ENCODE results near the gene NTM. TPM values are rescaled to one million over a fixed set of nuclear protein-coding genes. Genes with fewer than 3 reads are reported as not detected.

The NTM gene
- polyA plus RNA-seq, 2 donors: 0.24 to 1.1 TPM

DNA sequence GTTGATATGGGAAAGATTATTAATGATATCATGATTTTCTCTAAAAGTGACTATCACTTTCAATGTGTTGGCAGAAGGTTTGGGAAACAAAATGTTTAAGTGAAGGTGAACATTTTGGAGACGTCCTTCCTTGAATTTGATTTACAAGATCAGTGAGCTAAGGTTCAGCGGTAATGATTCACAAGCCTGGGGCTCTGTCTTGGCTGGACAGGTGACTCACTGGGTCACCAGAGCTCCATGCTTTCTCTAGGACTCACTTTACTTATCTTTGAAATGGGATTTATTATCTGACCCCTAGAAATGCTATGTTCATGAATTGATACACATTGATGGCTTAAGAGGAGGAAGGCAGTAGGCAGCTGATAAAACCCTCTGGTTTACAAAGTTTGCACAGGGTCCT is 437.5 kb downstream of the NTM start:
- Histone ChIP-seq H3K4me3 (ENCODE audit: low read depth in 1 of 2, low read length in 2 of 2) (no peak overlapping the region), H3K36me3 (ENCODE audit: control insufficient read depth in 2 of 2, insufficient read depth in 2 of 2, low read length in 1 of 2) (no peaks in the 10 kb centered on the region), H3K4me1 (ENCODE audit: control insufficient read depth in 2 of 2, insufficient read depth in 2 of 2, low read length in 1 of 2) (no peaks in the 10 kb centered on the region), H3K9me3 (ENCODE audit: control insufficient read depth in 2 of 2, insufficient read depth in 1 of 2, low read depth in 1 of 2, low read length in 1 of 2) (peaks cover 0 to 2% of the 10 kb centered on the region in 2 donors), H3K27ac (ENCODE audit: low read depth in 2 of 2, low read length in 1 of 2) (no peak overlapping the region), H3K27me3 (ENCODE audit: control insufficient read depth in 1 of 2, insufficient read depth in 2 of 2, low read length in 2 of 2) (no peaks in the 10 kb centered on the region)
- WGBS, 2 donors: 71 to 83% methylated on average over 2 of the region's 2 CpGs

DNA sequence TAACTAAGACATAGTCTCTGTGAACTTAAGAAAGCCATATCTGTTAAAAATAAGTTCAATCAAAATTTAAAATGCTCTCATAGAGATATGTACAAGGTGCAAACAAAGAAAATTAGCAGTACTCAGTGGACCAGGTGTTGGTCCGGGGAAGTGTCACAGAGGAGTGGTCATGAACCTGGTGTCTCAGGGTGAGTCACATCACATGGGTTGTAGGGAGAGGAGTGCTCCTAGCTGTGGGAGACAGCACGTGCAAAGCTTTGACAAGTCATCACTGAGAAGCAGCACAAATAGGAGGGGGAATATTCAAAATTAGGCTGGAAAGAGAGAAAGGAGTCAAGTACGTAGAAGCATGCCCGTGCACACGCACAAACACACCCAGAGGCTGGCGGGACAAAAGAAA is 438.1 kb downstream of the NTM start:
- Histone ChIP-seq H3K27me3 (ENCODE audit: control insufficient read depth in 1 of 2, insufficient read depth in 2 of 2, low read length in 2 of 2) (no peaks in the 10 kb centered on the region), H3K27ac (ENCODE audit: low read depth in 2 of 2, low read length in 1 of 2) (no peak overlapping the region), H3K36me3 (ENCODE audit: control insufficient read depth in 2 of 2, insufficient read depth in 2 of 2, low read length in 1 of 2) (no peaks in the 10 kb centered on the region), H3K4me1 (ENCODE audit: control insufficient read depth in 2 of 2, insufficient read depth in 2 of 2, low read length in 1 of 2) (no peaks in the 10 kb centered on the region), H3K9me3 (ENCODE audit: control insufficient read depth in 2 of 2, insufficient read depth in 1 of 2, low read depth in 1 of 2, low read length in 1 of 2) (peaks cover 0 to 2% of the 10 kb centered on the region in 2 donors), H3K4me3 (ENCODE audit: low read depth in 1 of 2, low read length in 2 of 2) (no peak overlapping the region)
- 75% methylated on average over 6 of the region's 6 CpGs for WGBS, 2 donors

DNA sequence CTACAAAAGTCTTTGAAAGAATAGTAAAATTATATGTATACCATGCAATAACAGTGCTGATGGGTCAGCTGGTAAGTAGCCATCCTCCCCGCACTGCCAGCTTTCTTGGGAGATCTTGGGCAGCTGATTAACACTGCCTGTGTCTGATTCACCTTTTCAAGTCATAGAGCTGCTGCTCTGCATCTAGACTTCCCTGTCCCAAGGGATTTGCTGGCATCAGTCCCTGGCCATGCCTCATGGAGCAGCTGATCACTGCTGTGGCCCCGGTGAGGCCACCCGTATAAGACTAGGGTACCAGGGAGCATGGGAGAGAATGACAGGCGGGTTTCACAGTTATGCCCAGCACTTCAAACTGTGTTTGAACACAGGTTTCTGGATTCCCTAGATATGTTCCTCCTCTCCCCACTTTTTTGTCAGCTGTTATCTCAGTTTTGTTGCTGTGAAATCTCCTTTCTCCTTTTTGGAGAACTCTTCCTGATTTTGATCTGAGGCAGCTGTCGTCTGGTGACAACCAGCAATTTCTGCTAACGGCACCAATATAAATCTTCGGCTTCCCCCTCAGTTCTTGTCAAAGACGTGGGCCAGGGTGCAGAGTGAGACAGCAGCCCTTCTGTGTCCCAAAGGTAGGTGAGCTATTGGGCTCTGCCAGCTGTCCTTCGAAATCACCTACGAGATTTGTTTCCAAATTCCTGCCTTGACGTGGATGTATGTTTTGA is 438.9 kb downstream of the NTM start:
- no peaks in the 10 kb centered on the region for H3K36me3 ChIP-seq (ENCODE audit: control insufficient read depth in 2 of 2, insufficient read depth in 2 of 2, low read length in 1 of 2)
- no peak overlapping the region for H3K4me3 ChIP-seq (ENCODE audit: low read depth in 1 of 2, low read length in 2 of 2)
- no peak overlapping the region for H3K27ac ChIP-seq (ENCODE audit: low read depth in 2 of 2, low read length in 1 of 2)
- H3K9me3 ChIP-seq (ENCODE audit: control insufficient read depth in 2 of 2, insufficient read depth in 1 of 2, low read depth in 1 of 2, low read length in 1 of 2): peaks cover 0 to 2% of the 10 kb centered on the region in 2 donors
- no peaks in the 10 kb centered on the region for H3K27me3 ChIP-seq (ENCODE audit: control insufficient read depth in 1 of 2, insufficient read depth in 2 of 2, low read length in 2 of 2)
- H3K4me1 ChIP-seq (ENCODE audit: control insufficient read depth in 2 of 2, insufficient read depth in 2 of 2, low read length in 1 of 2): no peaks in the 10 kb centered on the region
- WGBS, 2 donors: 58 to 61% methylated on average over 11 of the region's 11 CpGs

DNA sequence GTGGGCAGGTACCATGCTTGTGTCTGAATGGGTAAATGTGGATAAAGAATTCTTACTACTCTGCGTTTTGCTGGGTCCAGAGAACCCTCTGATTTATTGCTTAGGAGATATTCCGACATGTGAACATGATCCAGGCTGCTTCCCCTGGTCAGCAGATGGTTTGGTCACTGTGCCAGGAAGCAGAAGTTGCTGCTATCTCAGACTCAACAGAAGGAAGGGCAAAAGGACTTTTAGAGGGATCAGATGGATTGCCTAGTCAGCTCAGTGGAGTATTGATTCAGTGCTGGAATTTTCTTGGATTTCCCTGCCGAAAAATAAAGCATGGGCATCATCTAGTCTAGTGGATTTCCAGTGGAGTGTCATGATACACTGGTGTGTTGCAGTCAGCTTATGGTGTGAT is 440.1 kb downstream of the NTM start:
- Histone ChIP-seq H3K27me3 (ENCODE audit: control insufficient read depth in 1 of 2, insufficient read depth in 2 of 2, low read length in 2 of 2) (no peaks in the 10 kb centered on the region), H3K9me3 (ENCODE audit: control insufficient read depth in 2 of 2, insufficient read depth in 1 of 2, low read depth in 1 of 2, low read length in 1 of 2) (peaks cover 0 to 5% of the 10 kb centered on the region in 2 donors), H3K4me3 (ENCODE audit: low read depth in 1 of 2, low read length in 2 of 2) (no peak overlapping the region), H3K27ac (ENCODE audit: low read depth in 2 of 2, low read length in 1 of 2) (no peak overlapping the region), H3K4me1 (ENCODE audit: control insufficient read depth in 2 of 2, insufficient read depth in 2 of 2, low read length in 1 of 2) (no peaks in the 10 kb centered on the region), H3K36me3 (ENCODE audit: control insufficient read depth in 2 of 2, insufficient read depth in 2 of 2, low read length in 1 of 2) (no peaks in the 10 kb centered on the region)
- WGBS, 2 donors: 42 to 46% methylated on average over 3 of the region's 3 CpGs

DNA sequence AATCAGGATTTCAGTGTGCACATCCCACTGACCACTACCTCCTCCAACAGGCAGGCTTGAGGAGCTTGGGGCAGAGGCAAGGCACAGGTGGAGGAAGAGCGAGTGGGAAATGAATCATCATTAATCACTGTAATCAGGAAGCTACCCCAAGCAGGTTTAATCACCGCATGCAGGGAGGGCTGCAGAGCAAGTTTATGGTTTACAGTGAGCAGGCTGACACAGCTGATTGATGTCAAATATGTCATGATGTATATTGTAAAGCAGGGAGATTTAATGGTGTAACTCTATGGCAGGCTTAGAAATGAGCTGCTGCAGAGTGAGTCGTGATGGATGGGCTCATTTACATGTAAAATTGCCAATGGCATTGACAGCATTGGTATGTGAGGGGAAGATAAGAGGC is 441.0 kb downstream of the NTM start:
- WGBS, 2 donors: 28 to 32% methylated on average over 3 of the region's 3 CpGs
- Histone ChIP-seq H3K9me3 (ENCODE audit: control insufficient read depth in 2 of 2, insufficient read depth in 1 of 2, low read depth in 1 of 2, low read length in 1 of 2) (peaks cover 0 to 5% of the 10 kb centered on the region in 2 donors), H3K27ac (ENCODE audit: low read depth in 2 of 2, low read length in 1 of 2) (no peak overlapping the region), H3K4me3 (ENCODE audit: low read depth in 1 of 2, low read length in 2 of 2) (no peak overlapping the region), H3K4me1 (ENCODE audit: control insufficient read depth in 2 of 2, insufficient read depth in 2 of 2, low read length in 1 of 2) (no peaks in the 10 kb centered on the region), H3K27me3 (ENCODE audit: control insufficient read depth in 1 of 2, insufficient read depth in 2 of 2, low read length in 2 of 2) (no peaks in the 10 kb centered on the region), H3K36me3 (ENCODE audit: control insufficient read depth in 2 of 2, insufficient read depth in 2 of 2, low read length in 1 of 2) (no peaks in the 10 kb centered on the region)

DNA sequence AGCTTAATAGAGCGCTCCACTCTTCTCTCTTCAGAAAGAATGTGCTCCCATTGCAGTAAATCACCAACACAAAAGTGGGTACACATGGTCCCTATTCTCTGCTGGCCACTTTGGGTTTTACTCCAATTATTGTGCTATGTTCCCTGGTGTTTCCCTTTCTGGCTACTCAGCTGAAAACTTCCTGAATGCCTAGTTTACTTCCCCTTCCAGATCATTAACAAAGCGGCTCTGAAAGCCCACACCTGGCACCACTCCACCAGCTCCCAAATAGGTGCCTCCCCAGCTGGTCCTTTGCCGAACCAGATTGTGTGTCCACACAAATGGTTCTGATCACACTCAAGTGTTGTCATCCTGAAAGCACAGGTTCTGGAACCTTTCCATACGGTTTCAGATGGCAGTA is 443.7 kb downstream of the NTM start:
- Histone ChIP-seq H3K4me3 (ENCODE audit: low read depth in 1 of 2, low read length in 2 of 2) (no peak overlapping the region), H3K4me1 (ENCODE audit: control insufficient read depth in 2 of 2, insufficient read depth in 2 of 2, low read length in 1 of 2) (no peaks in the 10 kb centered on the region), H3K36me3 (ENCODE audit: control insufficient read depth in 2 of 2, insufficient read depth in 2 of 2, low read length in 1 of 2) (no peaks in the 10 kb centered on the region), H3K27me3 (ENCODE audit: control insufficient read depth in 1 of 2, insufficient read depth in 2 of 2, low read length in 2 of 2) (no peaks in the 10 kb centered on the region), H3K27ac (ENCODE audit: low read depth in 2 of 2, low read length in 1 of 2) (no peak overlapping the region), H3K9me3 (ENCODE audit: control insufficient read depth in 2 of 2, insufficient read depth in 1 of 2, low read depth in 1 of 2, low read length in 1 of 2) (peaks cover 0 to 5% of the 10 kb centered on the region in 2 donors)
- WGBS, 2 donors: 49 to 61% methylated on average over 4 of the region's 4 CpGs

DNA sequence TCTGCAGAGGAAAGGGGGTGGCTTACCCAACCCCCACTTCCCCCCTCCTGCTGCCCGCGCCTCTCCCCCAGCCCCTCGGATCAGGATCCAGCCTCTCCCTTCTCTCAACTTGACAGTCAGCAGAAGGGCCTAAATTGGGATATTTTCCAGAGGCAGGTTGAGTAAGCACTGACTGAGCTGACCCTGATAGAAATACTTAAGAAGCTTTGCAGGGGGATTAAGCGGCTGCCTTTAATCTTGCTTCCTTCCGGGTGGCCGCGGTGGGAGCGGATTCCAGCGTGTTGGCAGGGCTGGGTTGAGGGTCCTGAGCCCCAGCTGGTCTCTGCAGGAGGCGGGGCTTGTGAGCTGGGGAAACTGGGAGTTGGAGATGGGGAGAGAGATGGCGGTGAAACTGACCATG is 445.2 kb downstream of the NTM start:
- no peaks in the 10 kb centered on the region for H3K27me3 ChIP-seq (ENCODE audit: control insufficient read depth in 1 of 2, insufficient read depth in 2 of 2, low read length in 2 of 2)
- no peaks in the 10 kb centered on the region for H3K36me3 ChIP-seq (ENCODE audit: control insufficient read depth in 2 of 2, insufficient read depth in 2 of 2, low read length in 1 of 2)
- no peaks in the 10 kb centered on the region for H3K4me1 ChIP-seq (ENCODE audit: control insufficient read depth in 2 of 2, insufficient read depth in 2 of 2, low read length in 1 of 2)
- no peak overlapping the region for H3K27ac ChIP-seq (ENCODE audit: low read depth in 2 of 2, low read length in 1 of 2)
- WGBS, 2 donors: 21 to 30% methylated on average over 11 of the region's 11 CpGs
- H3K9me3 ChIP-seq (ENCODE audit: control insufficient read depth in 2 of 2, insufficient read depth in 1 of 2, low read depth in 1 of 2, low read length in 1 of 2): peaks cover 0 to 5% of the 10 kb centered on the region in 2 donors
- no peak overlapping the region for H3K4me3 ChIP-seq (ENCODE audit: low read depth in 1 of 2, low read length in 2 of 2)

DNA sequence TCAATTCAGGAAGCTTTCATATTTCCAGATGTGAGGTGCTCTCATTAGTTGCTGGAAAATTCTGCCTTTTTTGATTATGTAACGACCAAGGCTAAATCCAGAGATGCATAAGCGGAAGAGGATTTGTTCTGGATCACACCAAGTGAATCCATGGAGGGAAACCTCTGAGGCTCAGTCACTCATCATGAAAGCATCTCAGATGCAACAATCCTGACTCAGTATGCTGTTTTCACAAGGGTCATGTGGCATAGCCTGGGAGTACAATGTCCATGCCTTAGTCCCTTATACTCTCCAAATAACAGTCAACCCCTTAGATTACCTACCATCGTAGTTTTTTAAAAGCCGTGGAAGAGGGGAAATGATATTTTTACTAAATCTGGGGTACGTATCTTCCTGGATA is 445.6 kb downstream of the NTM start:
- Histone ChIP-seq H3K27ac (ENCODE audit: low read depth in 2 of 2, low read length in 1 of 2) (no peak overlapping the region), H3K4me3 (ENCODE audit: low read depth in 1 of 2, low read length in 2 of 2) (no peak overlapping the region), H3K27me3 (ENCODE audit: control insufficient read depth in 1 of 2, insufficient read depth in 2 of 2, low read length in 2 of 2) (no peaks in the 10 kb centered on the region), H3K36me3 (ENCODE audit: control insufficient read depth in 2 of 2, insufficient read depth in 2 of 2, low read length in 1 of 2) (no peaks in the 10 kb centered on the region), H3K9me3 (ENCODE audit: control insufficient read depth in 2 of 2, insufficient read depth in 1 of 2, low read depth in 1 of 2, low read length in 1 of 2) (peaks cover 0 to 5% of the 10 kb centered on the region in 2 donors), H3K4me1 (ENCODE audit: control insufficient read depth in 2 of 2, insufficient read depth in 2 of 2, low read length in 1 of 2) (no peaks in the 10 kb centered on the region)
- WGBS, 2 donors: 83 to 87% methylated on average over 5 of the region's 5 CpGs

DNA sequence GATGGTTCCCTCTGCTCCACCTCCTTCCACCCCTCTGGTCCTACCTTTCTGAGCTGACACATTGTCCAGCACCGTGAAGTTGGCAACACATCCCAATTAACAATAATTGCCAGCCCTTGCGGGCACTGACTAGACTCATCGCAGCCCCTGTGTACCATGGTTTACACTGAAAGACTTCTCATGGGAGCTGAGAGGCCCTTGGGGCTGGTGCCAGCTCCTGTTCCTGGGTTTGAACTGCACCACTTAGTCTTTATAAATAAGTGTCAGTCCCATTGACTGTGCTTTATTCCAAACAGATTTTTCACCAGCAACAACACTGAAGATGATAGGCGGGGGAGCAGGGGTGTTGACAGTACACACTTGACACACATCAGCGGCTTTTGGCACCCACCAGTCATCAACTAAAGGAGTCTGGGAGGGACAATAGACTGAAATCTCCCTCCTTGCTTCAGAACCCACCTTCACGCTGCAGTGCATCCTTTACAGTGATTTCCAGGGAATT is 447.3 kb downstream of the NTM start:
- 79 to 81% methylated on average over 6 of the region's 6 CpGs for WGBS, 2 donors
- H3K36me3 ChIP-seq (ENCODE audit: control insufficient read depth in 2 of 2, insufficient read depth in 2 of 2, low read length in 1 of 2): no peaks in the 10 kb centered on the region
- H3K27ac ChIP-seq (ENCODE audit: low read depth in 2 of 2, low read length in 1 of 2): no peak overlapping the region
- no peaks in the 10 kb centered on the region for H3K4me1 ChIP-seq (ENCODE audit: control insufficient read depth in 2 of 2, insufficient read depth in 2 of 2, low read length in 1 of 2)
- peaks cover 0 to 3% of the 10 kb centered on the region in 2 donors for H3K9me3 ChIP-seq (ENCODE audit: control insufficient read depth in 2 of 2, insufficient read depth in 1 of 2, low read depth in 1 of 2, low read length in 1 of 2)
- H3K27me3 ChIP-seq (ENCODE audit: control insufficient read depth in 1 of 2, insufficient read depth in 2 of 2, low read length in 2 of 2): no peaks in the 10 kb centered on the region
- no peak overlapping the region for H3K4me3 ChIP-seq (ENCODE audit: low read depth in 1 of 2, low read length in 2 of 2)

DNA sequence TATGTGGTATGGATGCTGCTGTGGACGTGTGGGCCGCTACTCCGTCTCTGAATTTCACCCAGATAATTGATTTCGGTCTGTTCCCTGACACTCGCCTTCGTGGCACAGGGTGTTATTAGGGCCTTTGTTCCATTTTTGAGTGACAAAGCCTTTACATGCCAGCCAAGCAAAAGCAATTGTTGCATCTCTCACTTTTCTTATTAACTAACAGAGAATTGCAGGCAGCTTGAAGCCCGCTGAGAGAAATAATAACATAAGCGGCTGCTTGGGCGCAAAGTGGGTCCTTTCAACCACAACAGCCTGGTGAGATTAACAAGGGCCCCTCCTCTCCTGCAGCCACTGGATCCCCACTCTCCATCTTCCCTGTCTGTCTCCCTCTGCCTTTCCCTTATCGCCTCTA is 449.4 kb downstream of the NTM start:
- WGBS, 2 donors: 91 to 93% methylated on average over 10 of the region's 10 CpGs
- Histone ChIP-seq H3K36me3 (ENCODE audit: control insufficient read depth in 2 of 2, insufficient read depth in 2 of 2, low read length in 1 of 2) (no peaks in the 10 kb centered on the region), H3K9me3 (ENCODE audit: control insufficient read depth in 2 of 2, insufficient read depth in 1 of 2, low read depth in 1 of 2, low read length in 1 of 2) (peaks cover 0 to 3% of the 10 kb centered on the region in 2 donors), H3K27ac (ENCODE audit: low read depth in 2 of 2, low read length in 1 of 2) (no peak overlapping the region), H3K4me1 (ENCODE audit: control insufficient read depth in 2 of 2, insufficient read depth in 2 of 2, low read length in 1 of 2) (no peaks in the 10 kb centered on the region), H3K27me3 (ENCODE audit: control insufficient read depth in 1 of 2, insufficient read depth in 2 of 2, low read length in 2 of 2) (no peaks in the 10 kb centered on the region), H3K4me3 (ENCODE audit: low read depth in 1 of 2, low read length in 2 of 2) (no peak overlapping the region)
